ENCODE results near the gene PSAT1. TPM values are rescaled to one million over a fixed set of nuclear protein-coding genes. Genes with fewer than 3 reads are reported as not detected.

PSAT1 gene
- total and polyA plus RNA-seq, 2 of the 13 experiments (the other 11 are each of a cell fraction or from before 2014, with no cell fraction given), result 135 to 229 TPM

- TF ChIP-seq GABPA (IDR thresholded peaks at IDR 0.05; ENCODE audit: low read depth, low read length) (no peak), GABPA (CRISPR knock-in tag; IDR thresholded peaks at IDR 0.05; ENCODE audit: low read depth) (peak; percentile 20; the same call in 1 of the 2 replicates), MLLT10 (CRISPR knock-in tag; IDR thresholded peaks at IDR 0.05) (no peak; the same call in 1 of the 2 replicates), ZNF775 (CRISPR knock-in tag; IDR thresholded peaks at IDR 0.05; ENCODE audit: borderline replicate concordance) (no peak), NR1H2 (CRISPR knock-in tag; IDR thresholded peaks at IDR 0.05; ENCODE audit: borderline replicate concordance, low read depth) (peak; percentile 90; the same call in 1 of the 2 replicates), ZFY (CRISPR knock-in tag; IDR thresholded peaks at IDR 0.05) (peak; percentile 92), SRY (CRISPR knock-in tag; IDR thresholded peaks at IDR 0.05) (peak; percentile 74), SMAD1 (CRISPR knock-in tag; IDR thresholded peaks at IDR 0.05; ENCODE audit: borderline replicate concordance, low read depth) (0 out of 2 replicates have a peak, but pooled peaks have one; percentile 62), SIX1 (CRISPR knock-in tag; IDR thresholded peaks at IDR 0.05; ENCODE audit: borderline replicate concordance) (no peak), SSRP1 (CRISPR knock-in tag; IDR thresholded peaks at IDR 0.05) (no peak), ZFP36L2 (CRISPR knock-in tag; IDR thresholded peaks at IDR 0.05) (no peak), SMARCE1 (IDR thresholded peaks at IDR 0.05; ENCODE audit: borderline replicate concordance) (no peak), HINFP (CRISPR knock-in tag; IDR thresholded peaks at IDR 0.05; ENCODE audit: low read depth) (peak; percentile 44; the same call in 1 of the 2 replicates), IKZF4 (CRISPR knock-in tag; IDR thresholded peaks at IDR 0.05; ENCODE audit: borderline replicate concordance, low read depth, not compliant biosample characterization) (no peak), TEAD3 (CRISPR knock-in tag; optimal IDR thresholded peaks at IDR 0.05; ENCODE audit: borderline replicate concordance) (peak; percentile 54), PCBP2 (optimal IDR thresholded peaks at IDR 0.05; ENCODE audit: low read depth, low read length, poor library complexity, severe bottlenecking) (no peak), ZNF552 (CRISPR knock-in tag; IDR thresholded peaks at IDR 0.05; ENCODE audit: borderline replicate concordance) (peak; percentile 66; the same call in 1 of the 2 replicates), FLYWCH1 (CRISPR knock-in tag; IDR thresholded peaks at IDR 0.05) (no peak), ZNF781 (CRISPR knock-in tag; IDR thresholded peaks at IDR 0.05; ENCODE audit: borderline replicate concordance, not compliant biosample characterization) (no peak), TCF7L2 (IDR thresholded peaks at IDR 0.05; ENCODE audit: low read depth, low read length) (no peak), HBP1 (CRISPR knock-in tag; IDR thresholded peaks at IDR 0.05; ENCODE audit: low read depth) (peak; percentile 61; the same call in 1 of the 2 replicates), GATAD1 (CRISPR knock-in tag; IDR thresholded peaks at IDR 0.05) (0 out of 2 replicates have a peak, but pooled peaks have one; percentile 26), TIGD3 (CRISPR knock-in tag; IDR thresholded peaks at IDR 0.05; ENCODE audit: borderline replicate concordance) (no peak), ZNF773 (CRISPR knock-in tag; IDR thresholded peaks at IDR 0.05; ENCODE audit: borderline replicate concordance) (no peak; the same call in 1 of the 2 replicates), ADNP (CRISPR knock-in tag; IDR thresholded peaks at IDR 0.05) (no peak), ZNF143 (CRISPR knock-in tag; IDR thresholded peaks at IDR 0.05) (0 out of 2 replicates have a peak, but pooled peaks have one; percentile 55)
Measured at GRCh38 chr9:78296893-78297671, at the start of gene PSAT1 (continued).

Data from HepG2 (cell line).